Endothelial cell of umbilical vein (primary cell): ENCODE measurements around the gene CELF5. TPM values are rescaled to one million over a fixed set of nuclear protein-coding genes. Genes with fewer than 3 reads are reported as not detected.

Source experiments
- BruUV-seq: library from RNA; stranded (reverse); fragments of 400-500 nt; replicated peaks from 2 replicates; lab custom pipeline; 2021; lab: Mats Ljungman, UMichigan
- CTCF ChIA-PET: fragments of 300-600, 350-600 bp; sonication (Branson Sonifier 250); formaldehyde crosslinking; loops from one replicate; lab custom pipeline; 2021; ENCODE audit warnings: antibody characterized with exemption, inconsistent platforms; lab: Charles Lee
- POLR2A ChIA-PET: fragments of 300-600, 350-600 bp; sonication (Branson Sonifier 250); formaldehyde crosslinking; loops from one replicate; lab custom pipeline; 2021; ENCODE audit warnings: antibody characterized with exemption, inconsistent platforms; lab: Charles Lee
- DNase-seq: peaks from one replicate; pipeline ENCODE4 v3.0.0-alpha.2; 2011; ENCODE audit warnings: low read depth, low spot score
- FAIRE-seq: peaks from 2 replicates; lab custom pipeline; 2011; peaks lifted over from hg19 to GRCh38; lab: Jason Lieb, UNC
- H2AFZ ChIP-seq: 2 replicates; pipeline ENCODE4 v1.6.0; 2012; ENCODE audit warnings: low read depth, low read length, control low read depth, inconsistent platforms
- H3K27ac ChIP-seq: 2 replicates; pipeline ENCODE4 v1.5.1; 2011; ENCODE audit warnings: low read depth, mild to moderate bottlenecking, control low read depth, low read length, moderate library complexity; ENCODE audit not compliant: insufficient read depth
- H3K27me3 ChIP-seq, 2 experiments: 2 replicates each; pipeline versions ENCODE4 v1.6.0 to v1.6.1; 2011; ENCODE audit warnings: low read length in 2 of 2, mixed read lengths in 1 of 2; ENCODE audit not compliant: control insufficient read depth in 2 of 2, insufficient read depth in 2 of 2
- H3K36me3 ChIP-seq, 2 experiments: 2 replicates in 1 of 2; 3 replicates in 1 of 2; pipeline ENCODE4 v1.5.1; 2011; ENCODE audit warnings: low read length in 2 of 2, mild to moderate bottlenecking in 1 of 2, moderate library complexity in 1 of 2; ENCODE audit not compliant: control insufficient read depth in 2 of 2, insufficient read depth in 2 of 2; ENCODE audit errors: extremely low read depth in 1 of 2
- H3K4me1 ChIP-seq: 3 replicates; pipeline ENCODE4 v1.5.1; 2011; ENCODE audit warnings: mild to moderate bottlenecking, low read length; ENCODE audit not compliant: control insufficient read depth, insufficient read depth; ENCODE audit errors: extremely low read depth
- H3K4me2 ChIP-seq: 2 replicates; pipeline ENCODE4 v1.6.1; 2011; ENCODE audit warnings: low read length, control low read depth, mixed read lengths; ENCODE audit not compliant: insufficient read depth
- H3K4me3 ChIP-seq, 3 experiments: fragments of 200-600 bp in 1 of 3; sonication (generic), shearing (Covaris generic) in 1 of 3; replicated peaks in 1 of 3; 2 replicates each; pipeline ENCODE4 v1.5.1; 2011 to 2016; ENCODE audit warnings: control low read depth in 3 of 3, low read length in 3 of 3, mild to moderate bottlenecking in 2 of 3, inconsistent platforms in 1 of 3, low read depth in 1 of 3, moderate library complexity in 1 of 3; ENCODE audit not compliant: insufficient read depth in 1 of 3
- H3K79me2 ChIP-seq: 2 replicates; pipeline ENCODE4 v1.6.0; 2012; ENCODE audit warnings: low read length, inconsistent platforms; ENCODE audit not compliant: control insufficient read depth, insufficient read depth
- H3K9ac ChIP-seq: replicated peaks from 2 replicates; pipeline ENCODE3; 2011; ENCODE audit warnings: low read length, control low read depth; ENCODE audit not compliant: insufficient read depth; ENCODE audit errors: extremely low read depth
- H3K9me1 ChIP-seq: replicated peaks from 3 replicates; pipeline ENCODE4 v1.6.0; 2011; ENCODE audit warnings: mild to moderate bottlenecking, low read length; ENCODE audit not compliant: control insufficient read depth, insufficient read depth; ENCODE audit errors: extremely low read depth
- H3K9me3 ChIP-seq: replicated peaks from 2 replicates; pipeline ENCODE4 v1.5.1; 2012; ENCODE audit warnings: low read length, inconsistent platforms; ENCODE audit not compliant: control insufficient read depth, insufficient read depth
- H4K20me1 ChIP-seq: replicated peaks from 2 replicates; pipeline ENCODE3; 2011; ENCODE audit warnings: mild to moderate bottlenecking, low read length; ENCODE audit not compliant: control insufficient read depth, insufficient read depth; ENCODE audit errors: extremely low read depth
- EZH2 ChIP-seq: IDR thresholded peaks from 2 replicates; pipeline ENCODE4 v1.6.1; 2012; ENCODE audit warnings: borderline replicate concordance, low read depth, mild to moderate bottlenecking, moderate library complexity, low read length, inconsistent platforms; ENCODE audit not compliant: severe bottlenecking
- GATA2 ChIP-seq: IDR thresholded peaks from 2 replicates; pipeline ENCODE4 v1.7.0; 2011; ENCODE audit warnings: low read depth, mild to moderate bottlenecking, moderate library complexity, mixed read lengths, low read length; ENCODE audit not compliant: insufficient read length, insufficient read depth
- JUN ChIP-seq: IDR thresholded peaks from 2 replicates; pipeline ENCODE4 v1.6.1; 2011; ENCODE audit warnings: borderline replicate concordance, low read depth; ENCODE audit not compliant: insufficient read length, insufficient read depth
- dilution Hi-C: fragments of 300-500 bp; cut with MboI; formaldehyde crosslinking; loops from one replicate; pipeline ENCODE4 v1.15.0; 2019; ENCODE audit warnings: low sequenced_read_pairs; ENCODE audit not compliant: extremely low pct_ligation_motif_present
- intact Hi-C: fragments of 100-400 bp; cut with micrococcal nuclease; formaldehyde crosslinking; loops from one replicate; pipeline ENCODE4 v1.10.0; 2022
- polyA plus RNA-seq, 4 experiments: library from polyadenylated mRNA; depleted of rRNA in 3 of 4; stranded (reverse) in 3 of 4; unstranded in 1 of 4; fragments of >200 nt; gene quantifications; 2 replicates each; pipeline versions ENCODE4 v1.2.1 to v1.2.3, GENCODE V29; 2011 to 2012; ENCODE audit warnings: missing spikeins in 1 of 4
- total RNA-seq: library from RNA; stranded (reverse); gene quantifications from 2 replicates; pipeline ENCODE4 v1.2.3, GENCODE V29; 2021
- TF ChIP-seq, protein P1 (sequence below): IDR thresholded peaks from 2 replicates; pipeline ENCODE4 v1.6.1; 2011; ENCODE audit not compliant: insufficient read depth, insufficient read length
- TF ChIP-seq, protein P2 (sequence below), 2 donors: IDR thresholded peaks; 1 replicate in 1 of 2; 2 replicates in 1 of 2; pipeline ENCODE4 v1.5.1; 2011; ENCODE audit warnings: low read length in 2 of 2, mild to moderate bottlenecking in 2 of 2, moderate library complexity in 2 of 2, control low read depth in 1 of 2, inconsistent platforms in 1 of 2, low read depth in 1 of 2; ENCODE audit not compliant: insufficient read depth in 1 of 2; ENCODE audit errors: extremely low read depth in 1 of 2

CELF5 gene
- total and polyA plus RNA-seq, 2 donors (not counting 3 experiments of a cell fraction or from before 2014, with no cell fraction given) = not detected

DNA sequence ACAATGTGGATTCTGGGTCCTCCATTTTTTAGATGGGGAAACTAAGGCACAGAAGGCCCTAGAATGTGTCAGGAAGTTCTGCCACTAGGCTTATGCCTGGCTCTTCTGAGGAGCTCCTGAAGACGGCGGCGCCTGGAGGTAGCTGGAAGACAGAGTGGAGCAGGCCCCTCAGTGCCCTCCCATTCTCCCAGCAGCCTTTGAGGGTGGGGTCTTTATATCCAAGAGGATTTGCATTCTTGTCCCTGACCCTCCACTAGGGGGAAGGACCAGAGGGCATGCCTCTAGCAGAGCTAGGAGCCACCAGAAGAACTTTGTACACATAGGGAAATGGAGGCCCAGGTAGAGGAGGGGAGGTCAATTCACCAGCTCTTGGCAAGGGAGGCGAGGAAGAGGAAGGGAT lies 9.4 kb downstream of the CELF5 start:
- dilution Hi-C loops = no loop called here
- no peak overlapping the region for H3K27ac ChIP-seq
- no peaks in the 10 kb centered on the region for H4K20me1 ChIP-seq
- DNase-seq = no peak
- no peak for TF ChIP-seq GATA2
- TF ChIP-seq JUN = no peak
- TF ChIP-seq, protein P1, sequence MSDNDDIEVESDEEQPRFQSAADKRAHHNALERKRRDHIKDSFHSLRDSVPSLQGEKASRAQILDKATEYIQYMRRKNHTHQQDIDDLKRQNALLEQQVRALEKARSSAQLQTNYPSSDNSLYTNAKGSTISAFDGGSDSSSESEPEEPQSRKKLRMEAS = no peak
- TF ChIP-seq, protein P2, sequence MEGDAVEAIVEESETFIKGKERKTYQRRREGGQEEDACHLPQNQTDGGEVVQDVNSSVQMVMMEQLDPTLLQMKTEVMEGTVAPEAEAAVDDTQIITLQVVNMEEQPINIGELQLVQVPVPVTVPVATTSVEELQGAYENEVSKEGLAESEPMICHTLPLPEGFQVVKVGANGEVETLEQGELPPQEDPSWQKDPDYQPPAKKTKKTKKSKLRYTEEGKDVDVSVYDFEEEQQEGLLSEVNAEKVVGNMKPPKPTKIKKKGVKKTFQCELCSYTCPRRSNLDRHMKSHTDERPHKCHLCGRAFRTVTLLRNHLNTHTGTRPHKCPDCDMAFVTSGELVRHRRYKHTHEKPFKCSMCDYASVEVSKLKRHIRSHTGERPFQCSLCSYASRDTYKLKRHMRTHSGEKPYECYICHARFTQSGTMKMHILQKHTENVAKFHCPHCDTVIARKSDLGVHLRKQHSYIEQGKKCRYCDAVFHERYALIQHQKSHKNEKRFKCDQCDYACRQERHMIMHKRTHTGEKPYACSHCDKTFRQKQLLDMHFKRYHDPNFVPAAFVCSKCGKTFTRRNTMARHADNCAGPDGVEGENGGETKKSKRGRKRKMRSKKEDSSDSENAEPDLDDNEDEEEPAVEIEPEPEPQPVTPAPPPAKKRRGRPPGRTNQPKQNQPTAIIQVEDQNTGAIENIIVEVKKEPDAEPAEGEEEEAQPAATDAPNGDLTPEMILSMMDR (IDR thresholded peaks at IDR 0.05; ENCODE audit: extremely low read depth in 1 of 2, insufficient read depth in 1 of 2, low read depth in 1 of 2, low read length in 2 of 2) = no peak
- no peak for TF ChIP-seq EZH2
- no peak overlapping the region for H3K4me2 ChIP-seq
- intact Hi-C loops = no loop called here
- no peaks in the 10 kb centered on the region for H3K9me1 ChIP-seq
- peaks cover 5 to 7% of the 10 kb centered on the region in 2 experiments for H3K27me3 ChIP-seq
- H3K4me1 ChIP-seq = no peaks in the 10 kb centered on the region
- no peak overlapping the region for H3K9ac ChIP-seq
- no peaks in the 10 kb centered on the region for H3K79me2 ChIP-seq
- CTCF ChIA-PET = interaction anchor here (2.5 kb wide), 1 partner anchor 9 kb away, joined by 10 read pairs; the partner anchor contains the start of gene CELF5
- H3K36me3 ChIP-seq = no peaks in the 10 kb centered on the region
- H3K9me3 ChIP-seq = no peaks in the 10 kb centered on the region
- BruUV-seq = no TSS peak
- H3K4me3 ChIP-seq = no peak overlapping the region
- POLR2A ChIA-PET = no interaction called here
- no peak overlapping the region for H2AFZ ChIP-seq
- no peak for FAIRE-seq
